ENCODE measurements around the gene PTPRCAP. TPM values are rescaled to one million over a fixed set of nuclear protein-coding genes. Genes with fewer than 3 reads are reported as not detected.

The PTPRCAP gene
- total RNA-seq, 1 experiment from 2014 or later, result 0.56 TPM

- TF ChIP-seq EZH2 (IDR thresholded peaks at IDR 0.05; ENCODE audit: borderline replicate concordance, low read depth, low read length, poor library complexity, severe bottlenecking) (no peak), CTCF (conservative IDR thresholded peaks at IDR 0.05; ENCODE audit: low read depth, low read length) (no peak)
Observed at GRCh38 chr11:67396259-67396581, 41.3 kb downstream of the PTPRCAP start.

GRCh38 chr11:67395555-67396258, 41.8 kb downstream of the PTPRCAP start:
- POLR2A ChIA-PET (ENCODE audit: low non-redundant PET), result interaction anchor here (0.6 kb wide), 1 partner anchor 22 kb away, joined by 9 read pairs; the partner anchor contains the start of gene CLCF1
- CTCF ChIA-PET, result no interaction called here
- H3K4me3 ChIP-seq (ENCODE audit: low read depth, low read length, poor library complexity, severe bottlenecking), result no peak overlapping the region
- intact Hi-C loops (cut with micrococcal nuclease; ENCODE audit: unreplicated experiment), result no loop called here
- H3K27me3 ChIP-seq (replicated peaks; ENCODE audit: insufficient read depth, low read depth, low read length, poor library complexity), result no peaks in the 10 kb centered on the region
- no TSS peak for BruUV-seq (replicated peaks)
- no peak for DNase-seq (ENCODE audit: low spot score)
- peaks cover 20% of the 10 kb centered on the region for H3K4me1 ChIP-seq (ENCODE audit: insufficient read depth, low read length, poor library complexity, severe bottlenecking)
- peaks cover 61% of the 10 kb centered on the region for H3K36me3 ChIP-seq (ENCODE audit: insufficient read depth, low read length, poor library complexity, severe bottlenecking)
- H3K9me3 ChIP-seq (ENCODE audit: low read depth, low read length, poor library complexity, severe bottlenecking), result no peaks in the 10 kb centered on the region
- H3K27ac ChIP-seq (ENCODE audit: low read depth, low read length, poor library complexity, severe bottlenecking), result no peak overlapping the region
- no peak for TF ChIP-seq CTCF (conservative IDR thresholded peaks at IDR 0.05; ENCODE audit: low read depth, low read length)
- no peak for TF ChIP-seq EZH2 (IDR thresholded peaks at IDR 0.05; ENCODE audit: borderline replicate concordance, low read depth, low read length, poor library complexity, severe bottlenecking)

More at GRCh38 chr11:67396259-67396581, 41.3 kb downstream of the PTPRCAP start:
- intact Hi-C loops (cut with micrococcal nuclease; ENCODE audit: unreplicated experiment), result no loop called here
- DNase-seq (ENCODE audit: low spot score), result no peak
- Histone ChIP-seq H3K27me3 (replicated peaks; ENCODE audit: insufficient read depth, low read depth, low read length, poor library complexity) (no peaks in the 10 kb centered on the region), H3K4me1 (ENCODE audit: insufficient read depth, low read length, poor library complexity, severe bottlenecking) (peaks cover 18% of the 10 kb centered on the region), H3K9me3 (ENCODE audit: low read depth, low read length, poor library complexity, severe bottlenecking) (no peaks in the 10 kb centered on the region), H3K36me3 (ENCODE audit: insufficient read depth, low read length, poor library complexity, severe bottlenecking) (peaks cover 61% of the 10 kb centered on the region), H3K4me3 (ENCODE audit: low read depth, low read length, poor library complexity, severe bottlenecking) (no peak overlapping the region), H3K27ac (ENCODE audit: low read depth, low read length, poor library complexity, severe bottlenecking) (peak overlapping the region; percentile 37)
- CTCF ChIA-PET, result no interaction called here
- POLR2A ChIA-PET (ENCODE audit: low non-redundant PET), result interaction anchor here (0.6 kb wide), 1 partner anchor 23 kb away, joined by 9 read pairs; the partner anchor contains the start of gene CLCF1
- no TSS peak for BruUV-seq (replicated peaks)

- H3K27ac ChIP-seq (ENCODE audit: low read depth, low read length, poor library complexity, severe bottlenecking), result no peak overlapping the region
- ChIA-PET POLR2A (ENCODE audit: low non-redundant PET) (no interaction called here), CTCF (no interaction called here)
- no peak overlapping the region for H3K4me3 ChIP-seq (ENCODE audit: low read depth, low read length, poor library complexity, severe bottlenecking)
- peaks cover 48% of the 10 kb centered on the region for H3K36me3 ChIP-seq (ENCODE audit: insufficient read depth, low read length, poor library complexity, severe bottlenecking)
- no TSS peak for BruUV-seq (replicated peaks)
- H3K9me3 ChIP-seq (ENCODE audit: low read depth, low read length, poor library complexity, severe bottlenecking), result no peaks in the 10 kb centered on the region
- H3K4me1 ChIP-seq (ENCODE audit: insufficient read depth, low read length, poor library complexity, severe bottlenecking), result peaks cover 15% of the 10 kb centered on the region
- intact Hi-C loops (cut with micrococcal nuclease; ENCODE audit: unreplicated experiment), result loop anchor here (5.0 kb wide), 1 partner anchor 113 kb away; the partner anchor contains the start of genes CDK2AP2 and PITPNM1
- no peaks in the 10 kb centered on the region for H3K27me3 ChIP-seq (replicated peaks; ENCODE audit: insufficient read depth, low read depth, low read length, poor library complexity)
- no peak for DNase-seq (ENCODE audit: low spot score)
- TF ChIP-seq EZH2 (IDR thresholded peaks at IDR 0.05; ENCODE audit: borderline replicate concordance, low read depth, low read length, poor library complexity, severe bottlenecking) (no peak), CTCF (conservative IDR thresholded peaks at IDR 0.05; ENCODE audit: low read depth, low read length) (no peak)
Observed at GRCh38 chr11:67393990-67394389, 43.5 kb downstream of the PTPRCAP start.
